Daoy (cell line): ENCODE measurements around the gene DOHH. TPM values are rescaled to one million over a fixed set of nuclear protein-coding genes. Genes with fewer than 3 reads are reported as not detected.

Experiments
- DNase-seq: peaks from one replicate; pipeline ENCODE4 v3.0.0-alpha.2; 2015; ENCODE audit warnings: low read depth
- total RNA-seq: library from RNA; depleted of rRNA; stranded (reverse); fragments of >200 nt; shearing (Covaris generic); gene quantifications from 2 replicates; pipeline ENCODE4 v1.2.3, GENCODE V29; 2014; rRNA removed

The DOHH gene
- total RNA-seq, 1 experiment from 2014 or later, result 22.9 TPM

GRCh38 chr19:3441986-3442329, 58.5 kb downstream of the DOHH start:
- DNase-seq, result no peak

GRCh38 chr19:3441089-3441985, 59.1 kb downstream of the DOHH start:
- no peak for DNase-seq

Other genes starting within 250 kb of the DOHH start
- 16.0 and 20.2 TPM in 2 replicates for gene NFIC, start 134.1 kb downstream of the DOHH start, total RNA-seq
- not detected in 2 replicates for gene SMIM24, start 20.1 kb downstream of the DOHH start, total RNA-seq
- gene SMIM44, start 17.2 kb downstream of the DOHH start, total RNA-seq, result not detected in 2 replicates
- 43.7 and 46.9 TPM in 2 replicates for gene FZR1, start 5.6 kb upstream of the DOHH start, total RNA-seq
- not detected in 2 replicates for gene TEKTIP1, start 38.5 kb upstream of the DOHH start, total RNA-seq
- gene MFSD12, start 56.9 kb upstream of the DOHH start, total RNA-seq, result 50.5 and 93.6 TPM in 2 replicates
- gene HMG20B, start 72.3 kb upstream of the DOHH start, total RNA-seq, result 79.9 TPM in 2 replicates
- not detected in 2 replicates for gene GIPC3, start 84.8 kb upstream of the DOHH start, total RNA-seq
- 0.39 TPM in 1 of 2 replicates, not detected in the other for gene TBXA2R, start 106.2 kb upstream of the DOHH start, total RNA-seq
- 29.9 and 52.6 TPM in 2 replicates for gene CACTIN, start 126.1 kb upstream of the DOHH start, total RNA-seq
- 5.2 and 8.6 TPM in 2 replicates for gene PIP5K1C, start 199.8 kb upstream of the DOHH start, total RNA-seq
- 0.03 TPM in 1 of 2 replicates, not detected in the other for gene TJP3, start 207.7 kb upstream of the DOHH start, total RNA-seq